Activated T-helper 1 cell treated with anti-CD3 and anti-CD28 coated beads, Interleukin-12 subunit alpha, Interleukin-12 subunit beta, Interleukin-2, Interleukin-4 antibody, amounts not matched to agents 30 ng/mL and 10 ng/mL and 1 ng/mL, durations not matched to agents 14 hours and 24 hours and 36 hours (primary cell): Measurements from ENCODE around the gene STRIP2. TPM values are rescaled to one million over a fixed set of nuclear protein-coding genes. Genes with fewer than 3 reads are reported as not detected.
"Not testable (repeated sequence)": the region's sequence is repeated elsewhere in the genome, so short reads cannot be mapped to it uniquely, and the experiment has no call there.

Experiments used
- DNase-seq: peaks from one replicate; pipeline ENCODE4 v3.0.0; 2021; ENCODE audit warnings: low spot score
- H3K27ac Mint-ChIP-seq: one replicate; pipeline ENCODE4 v1.8.0; 2021; ENCODE audit warnings: mild to moderate bottlenecking, mixed read lengths
- H3K27me3 Mint-ChIP-seq: one replicate; pipeline ENCODE4 v1.8.0; 2022; ENCODE audit warnings: mild to moderate bottlenecking, moderate library complexity, mixed read lengths; ENCODE audit not compliant: insufficient read depth
- H3K36me3 Mint-ChIP-seq: one replicate; pipeline ENCODE4 v1.8.0; 2021; ENCODE audit warnings: low read depth, mixed read lengths
- H3K4me1 Mint-ChIP-seq: one replicate; pipeline ENCODE4 v1.8.0; 2021; ENCODE audit warnings: low read depth, mixed read lengths
- H3K4me3 Mint-ChIP-seq: one replicate; pipeline ENCODE4 v1.8.0; 2021; ENCODE audit warnings: mild to moderate bottlenecking, moderate library complexity, mixed read lengths
- H3K9me3 Mint-ChIP-seq: one replicate; pipeline ENCODE4 v1.8.0; 2021; ENCODE audit warnings: mixed read lengths
- intact Hi-C: fragments of 100-400 bp; cut with micrococcal nuclease; formaldehyde crosslinking; loops from one replicate; pipeline ENCODE4 v1.15.1; 2024
- total RNA-seq: library from RNA; stranded (reverse); gene quantifications from 2 replicates; pipeline ENCODE4 v1.2.3, GENCODE V29; 2022

The STRIP2 gene
- total RNA-seq, 1 donor from 2014 or later = 74.0 TPM

DNA sequence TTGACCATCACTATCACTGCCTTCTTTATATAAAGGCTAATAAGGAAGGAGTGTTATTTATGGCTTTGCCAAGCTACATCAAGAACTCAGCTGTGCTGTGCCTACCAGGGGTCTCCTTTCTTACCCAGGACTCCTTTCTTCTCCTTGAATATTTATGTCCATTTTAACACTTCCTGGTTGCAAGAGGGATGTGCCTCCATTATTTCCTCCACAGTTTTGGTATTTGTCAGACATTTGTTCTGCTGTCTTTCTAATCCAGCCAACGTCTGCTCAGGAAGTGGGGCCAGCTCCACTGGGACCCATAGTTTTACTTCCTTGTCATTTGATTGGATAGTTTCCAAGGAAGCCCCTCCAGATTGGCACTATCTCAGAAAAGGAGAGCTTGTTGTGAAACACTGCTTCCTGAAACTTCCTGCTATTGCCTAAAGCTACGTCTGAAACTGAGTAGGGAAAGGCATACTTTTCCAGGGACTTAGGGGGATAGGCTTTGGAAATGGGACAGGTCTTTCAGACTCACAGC, 6.6 kb upstream of the STRIP2 start:
- Mint-ChIP-seq H3K36me3 (peaks cover 22% of the 10 kb centered on the region), H3K9me3 (no peaks in the 10 kb centered on the region), H3K27ac (no peak overlapping the region), H3K27me3 (no peaks in the 10 kb centered on the region), H3K4me1 (peaks cover 14% of the 10 kb centered on the region), H3K4me3 (no peak overlapping the region)
- intact Hi-C loops = no loop called here
- no peak for DNase-seq

DNA sequence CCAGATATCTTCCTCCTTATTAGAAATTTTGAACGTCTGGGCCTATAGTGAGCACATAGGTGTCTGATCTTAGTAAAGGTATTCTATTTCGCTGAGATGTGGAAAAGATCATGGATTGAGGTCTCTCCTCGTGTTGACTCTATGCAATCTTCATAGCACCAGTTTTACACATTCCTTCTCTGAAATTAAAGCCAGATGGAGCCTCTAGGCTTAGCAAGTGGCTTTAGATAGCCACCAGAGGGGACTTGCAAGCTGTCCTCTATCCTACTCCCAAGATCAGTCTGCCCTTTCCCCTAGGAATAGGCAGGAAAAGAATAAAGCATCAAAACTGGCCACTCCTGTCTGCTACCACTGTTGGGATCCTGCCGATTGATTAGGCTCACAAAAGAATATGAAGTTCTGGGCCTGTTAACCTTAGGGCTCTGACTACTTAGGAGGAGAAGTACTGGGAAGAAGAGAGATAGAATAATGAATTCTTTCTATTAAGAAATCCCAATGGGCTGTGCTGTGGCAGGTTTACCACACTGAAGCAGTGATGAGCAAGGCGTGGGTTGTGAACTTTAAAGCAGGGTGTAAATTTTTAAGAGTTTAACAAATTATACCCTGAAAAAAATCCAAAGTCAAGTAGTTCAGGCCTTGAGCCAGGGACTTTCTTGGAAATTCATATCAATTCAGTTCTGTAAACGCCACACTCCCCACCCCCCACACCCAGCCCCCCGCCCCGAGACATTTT, 2.2 kb upstream of the STRIP2 start:
- DNase-seq = no peak
- Mint-ChIP-seq H3K4me3 (peak overlapping the region; percentile 95), H3K27me3 (no peaks in the 10 kb centered on the region), H3K27ac (no peak overlapping the region), H3K4me1 (peaks cover 34% of the 10 kb centered on the region), H3K9me3 (no peaks in the 10 kb centered on the region), H3K36me3 (peaks cover 25% of the 10 kb centered on the region)
- intact Hi-C loops = loop anchor here (10.0 kb wide), 2 partner anchors 377 to 977 kb away; partner anchors contain the start of genes HILPDA and TNPO3

DNA sequence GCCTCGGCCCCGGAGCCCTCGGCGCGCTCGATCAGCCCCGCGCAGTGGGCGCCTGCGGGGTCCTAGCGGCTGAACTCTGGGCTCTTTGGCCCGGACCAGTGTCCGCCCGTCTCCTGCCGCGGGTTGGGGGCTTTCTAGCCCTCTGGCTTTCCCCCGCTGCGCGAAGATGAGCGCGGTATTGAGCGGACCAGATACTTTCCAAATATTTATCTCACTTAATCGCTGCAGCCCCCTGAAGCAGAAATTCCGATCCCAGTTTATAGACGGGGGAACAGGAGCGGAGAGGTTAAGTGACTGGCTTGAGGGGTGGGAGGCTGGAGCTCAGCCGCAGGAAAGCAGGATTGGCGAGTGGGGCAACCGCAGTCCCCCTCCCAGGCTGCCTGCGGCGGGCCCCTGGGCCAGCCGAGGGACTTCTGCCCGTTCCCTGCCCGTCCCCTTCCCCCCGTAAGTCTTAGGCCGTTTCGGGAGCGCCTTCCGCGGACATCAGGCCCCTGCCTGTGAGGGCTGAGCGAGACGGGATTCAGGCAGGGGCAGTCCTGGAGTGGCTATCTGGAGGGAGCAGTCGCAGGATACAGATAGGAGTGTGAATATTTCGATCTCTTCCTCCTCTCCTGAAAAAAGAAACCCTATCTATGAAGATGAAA, 565 bp downstream of the STRIP2 start:
- DNase-seq = no peak
- Mint-ChIP-seq H3K27ac (peak overlapping the region; percentile 92), H3K36me3 (peaks cover 28% of the 10 kb centered on the region), H3K9me3 (no peaks in the 10 kb centered on the region), H3K4me1 (peaks cover 42% of the 10 kb centered on the region), H3K4me3 (peak overlapping the region; percentile 95), H3K27me3 (no peaks in the 10 kb centered on the region)
- intact Hi-C loops = loop anchor here (1.0 to 10.0 kb wide), 12 partner anchors 32 to 980 kb away; partner anchors contain the start of genes HILPDA, SMKR1 and TNPO3

DNA sequence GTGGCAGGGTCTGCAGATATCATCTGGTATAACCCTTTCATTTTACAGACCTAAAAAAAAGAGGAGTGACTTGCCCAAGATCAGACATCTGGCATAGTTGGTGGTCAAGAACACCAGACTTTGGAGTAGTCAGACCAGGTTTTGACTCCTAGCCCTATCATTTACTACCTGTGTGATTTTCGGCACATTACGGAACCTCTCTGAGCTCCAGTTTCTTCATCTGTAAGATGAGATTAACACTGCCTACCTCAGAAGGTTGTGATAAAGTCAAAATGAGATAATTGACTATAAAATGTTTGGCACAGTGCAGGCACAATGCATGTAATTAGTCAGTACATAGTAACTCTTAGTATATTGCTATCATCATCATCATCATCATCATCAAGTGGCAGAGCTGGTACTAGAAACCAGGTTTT, 1.2 kb downstream of the STRIP2 start:
- DNase-seq = no peak
- H3K27ac Mint-ChIP-seq = peak overlapping the region; percentile 92
- peak overlapping the region; percentile 95 for H3K4me3 Mint-ChIP-seq
- peaks cover 49% of the 10 kb centered on the region for H3K4me1 Mint-ChIP-seq
- no peaks in the 10 kb centered on the region for H3K9me3 Mint-ChIP-seq
- H3K36me3 Mint-ChIP-seq = peaks cover 34% of the 10 kb centered on the region
- intact Hi-C loops = loop anchor here (1.0 to 10.0 kb wide), 5 partner anchors 59 to 981 kb away; partner anchors contain the start of genes HILPDA, SMKR1 and TNPO3
- no peaks in the 10 kb centered on the region for H3K27me3 Mint-ChIP-seq

DNA sequence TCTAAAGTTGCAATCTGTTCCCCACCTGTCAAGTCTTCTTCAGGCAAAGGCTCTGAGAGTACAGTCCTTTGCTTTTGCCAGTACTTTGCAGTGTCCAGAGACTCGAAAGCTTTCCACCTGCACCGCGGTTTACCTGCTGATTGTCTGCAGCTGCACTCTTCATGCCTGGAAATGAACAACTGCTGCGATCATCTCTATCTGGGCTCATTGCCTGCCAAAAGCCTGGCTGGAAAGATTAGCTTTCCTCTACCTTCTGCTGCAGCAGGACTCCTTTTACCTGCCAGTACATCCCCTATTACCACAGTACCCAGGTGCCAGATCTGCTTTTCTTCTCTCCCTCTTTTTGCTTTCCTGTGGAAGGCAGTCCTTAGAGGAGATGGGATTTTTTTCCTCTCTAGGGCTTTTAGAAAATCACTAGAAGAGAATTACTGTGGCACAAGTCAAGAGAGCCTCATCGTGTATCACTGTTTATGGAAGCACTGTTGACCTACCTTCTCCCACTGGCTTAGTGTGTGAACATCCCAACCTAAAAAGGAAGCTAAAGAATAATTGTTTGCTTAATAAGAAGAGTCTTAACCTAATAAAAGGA, 2.2 kb downstream of the STRIP2 start:
- H3K27me3 Mint-ChIP-seq = no peaks in the 10 kb centered on the region
- intact Hi-C loops = loop anchor here (10.0 kb wide), 2 partner anchors 382 to 982 kb away; partner anchors contain the start of genes HILPDA and TNPO3
- no peak for DNase-seq
- H3K36me3 Mint-ChIP-seq = peaks cover 41% of the 10 kb centered on the region
- peak overlapping the region; percentile 95 for H3K4me3 Mint-ChIP-seq
- H3K27ac Mint-ChIP-seq = peak overlapping the region; percentile 75
- no peaks in the 10 kb centered on the region for H3K9me3 Mint-ChIP-seq
- peaks cover 57% of the 10 kb centered on the region for H3K4me1 Mint-ChIP-seq

DNA sequence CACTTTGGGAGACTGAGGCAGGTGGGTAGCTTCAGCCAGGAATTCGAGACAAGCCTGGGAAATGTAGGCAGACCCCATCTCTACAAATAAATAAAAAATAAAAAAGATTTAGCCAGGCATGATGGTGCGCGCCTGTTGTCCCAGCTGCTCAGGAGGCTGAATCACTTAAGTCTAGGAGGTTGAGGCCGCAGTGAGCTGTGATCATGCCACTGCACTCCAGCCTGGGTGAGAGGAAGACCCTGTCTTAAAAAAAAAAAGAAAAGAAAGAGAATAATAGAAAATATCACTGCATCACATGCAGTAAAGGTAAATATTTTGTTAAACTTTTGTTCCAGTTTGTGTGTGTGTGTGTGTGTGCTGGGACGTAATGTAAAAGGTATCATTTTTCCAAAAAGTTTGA, 3.0 kb downstream of the STRIP2 start:
- H3K27me3 Mint-ChIP-seq = no peaks in the 10 kb centered on the region
- no peak for DNase-seq
- peak overlapping the region; percentile 53 for H3K4me3 Mint-ChIP-seq
- H3K36me3 Mint-ChIP-seq = peaks cover 41% of the 10 kb centered on the region
- H3K27ac Mint-ChIP-seq = no peak overlapping the region
- peaks cover 57% of the 10 kb centered on the region for H3K4me1 Mint-ChIP-seq
- H3K9me3 Mint-ChIP-seq = no peaks in the 10 kb centered on the region
- intact Hi-C loops = loop anchor here (10.0 kb wide), 2 partner anchors 382 to 982 kb away; partner anchors contain the start of genes HILPDA and TNPO3

DNA sequence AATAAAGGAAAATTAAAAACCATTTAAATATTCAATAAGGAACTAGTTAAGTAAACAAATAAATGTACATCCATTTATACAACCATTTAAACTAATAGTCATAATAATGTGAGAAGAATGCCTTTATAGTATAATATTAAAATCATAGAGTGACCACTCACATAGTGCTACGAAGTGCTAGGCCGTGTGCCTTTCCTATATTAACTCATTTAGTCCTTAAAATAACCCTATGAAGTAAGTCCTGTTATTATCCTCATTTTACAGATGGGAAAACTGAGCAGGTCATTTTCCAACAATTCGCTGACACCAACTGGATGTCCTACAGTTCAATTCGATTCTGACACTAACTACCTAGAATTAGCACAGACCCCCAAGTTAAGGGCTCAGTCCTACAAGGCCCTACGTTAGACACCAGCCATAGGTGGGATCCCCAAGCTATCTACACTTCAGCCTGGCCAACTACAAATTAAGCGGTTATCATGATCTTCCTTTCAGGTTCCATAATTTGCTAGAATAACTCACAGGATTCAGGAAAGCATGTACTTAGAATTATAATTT, 4.1 kb downstream of the STRIP2 start:
- H3K9me3 Mint-ChIP-seq = no peaks in the 10 kb centered on the region
- H3K27me3 Mint-ChIP-seq = no peaks in the 10 kb centered on the region
- intact Hi-C loops = loop anchor here (2.0 to 10.0 kb wide), 5 partner anchors 172 to 984 kb away; partner anchors contain the start of genes HILPDA, NRF1 and TNPO3
- no peak for DNase-seq
- H3K4me3 Mint-ChIP-seq = peak overlapping the region; percentile 76
- H3K36me3 Mint-ChIP-seq = peaks cover 47% of the 10 kb centered on the region
- H3K27ac Mint-ChIP-seq = peak overlapping the region; percentile 89
- H3K4me1 Mint-ChIP-seq = peaks cover 50% of the 10 kb centered on the region

DNA sequence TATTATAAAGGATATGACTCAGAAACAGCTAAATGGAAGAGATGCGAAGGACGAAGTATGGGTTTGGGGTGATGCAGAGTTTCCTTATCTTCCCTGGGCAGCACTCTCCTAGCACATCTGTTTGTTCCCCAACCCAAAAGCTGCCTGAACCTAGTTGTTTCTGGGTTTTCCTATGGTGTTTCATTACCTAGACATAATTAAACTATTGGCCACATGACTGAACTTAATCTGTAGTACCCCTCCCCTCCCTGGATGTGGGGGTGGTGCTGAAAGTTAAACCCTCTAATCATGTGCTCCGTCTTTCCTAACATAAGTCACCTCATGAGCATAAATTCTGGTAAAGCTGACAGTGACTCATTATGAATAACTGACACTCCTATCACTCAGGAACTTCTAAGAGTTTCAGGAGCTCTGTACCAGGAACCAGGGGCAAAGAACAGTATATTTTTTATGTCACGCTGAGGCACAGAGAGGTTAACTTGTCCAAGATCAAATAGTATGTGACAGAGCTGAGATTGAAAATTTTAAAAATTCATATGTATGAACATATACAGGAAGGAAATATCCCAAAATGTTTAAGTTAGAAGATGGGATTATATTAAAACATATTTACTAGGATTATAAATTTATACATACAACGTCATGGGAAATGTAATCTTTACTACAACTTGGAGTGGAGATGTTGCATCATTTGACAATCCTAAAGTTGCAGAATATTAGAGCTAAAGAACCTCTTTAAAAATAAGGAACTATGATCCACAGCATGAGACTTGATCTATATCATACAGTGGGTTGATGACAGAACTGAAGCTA, 4.8 kb downstream of the STRIP2 start:
- H3K27ac Mint-ChIP-seq = peak overlapping the region; percentile 89
- peaks cover 53% of the 10 kb centered on the region for H3K36me3 Mint-ChIP-seq
- intact Hi-C loops = loop anchor here (1.0 to 10.0 kb wide), 10 partner anchors 33 to 984 kb away; partner anchors contain the start of genes HILPDA, NRF1 and TNPO3
- H3K27me3 Mint-ChIP-seq = no peaks in the 10 kb centered on the region
- no peaks in the 10 kb centered on the region for H3K9me3 Mint-ChIP-seq
- peak; percentile 18 for DNase-seq
- H3K4me3 Mint-ChIP-seq = peak overlapping the region; percentile 76
- peaks cover 55% of the 10 kb centered on the region for H3K4me1 Mint-ChIP-seq

DNA sequence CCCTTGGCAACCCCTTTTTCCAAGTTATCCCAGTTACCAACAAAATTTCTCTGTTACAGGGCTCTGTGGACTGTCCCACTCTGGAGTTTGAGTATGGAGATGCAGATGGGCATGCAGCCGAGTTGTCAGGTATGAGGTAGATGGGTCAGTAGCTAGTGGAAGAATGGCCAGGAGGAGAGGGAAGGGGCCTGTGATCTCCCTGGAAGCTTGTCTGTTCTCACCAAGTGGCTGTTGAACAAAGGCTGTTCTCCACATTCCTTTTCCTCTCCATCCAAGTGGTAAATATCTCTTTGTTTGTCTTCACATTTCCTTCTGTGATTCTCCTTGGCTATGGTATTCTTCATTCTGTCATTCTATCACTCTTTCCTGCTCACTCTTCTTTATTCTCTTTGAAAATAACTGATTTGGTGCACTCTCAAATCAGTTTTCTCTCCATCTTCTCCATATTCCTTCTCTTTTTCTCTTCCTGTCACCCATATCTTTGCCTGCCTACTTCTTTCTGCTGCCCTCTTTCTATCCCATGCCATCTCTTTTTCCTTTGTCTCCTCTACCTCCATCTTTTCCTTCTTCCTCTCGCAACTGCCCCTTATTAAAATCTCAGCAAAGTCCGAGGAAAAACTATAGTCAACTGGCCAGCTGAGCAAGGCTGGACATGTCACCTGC, 5.9 kb downstream of the STRIP2 start:
- H3K36me3 Mint-ChIP-seq = peaks cover 61% of the 10 kb centered on the region
- peaks cover 55% of the 10 kb centered on the region for H3K4me1 Mint-ChIP-seq
- intact Hi-C loops = loop anchor here (1.0 to 10.0 kb wide), 10 partner anchors 32 to 985 kb away; partner anchors contain the start of genes HILPDA, NRF1 and TNPO3
- no peak for DNase-seq
- H3K9me3 Mint-ChIP-seq = no peaks in the 10 kb centered on the region
- H3K27ac Mint-ChIP-seq = peak overlapping the region; percentile 79
- H3K4me3 Mint-ChIP-seq = peak overlapping the region; percentile 64
- H3K27me3 Mint-ChIP-seq = no peaks in the 10 kb centered on the region

DNA sequence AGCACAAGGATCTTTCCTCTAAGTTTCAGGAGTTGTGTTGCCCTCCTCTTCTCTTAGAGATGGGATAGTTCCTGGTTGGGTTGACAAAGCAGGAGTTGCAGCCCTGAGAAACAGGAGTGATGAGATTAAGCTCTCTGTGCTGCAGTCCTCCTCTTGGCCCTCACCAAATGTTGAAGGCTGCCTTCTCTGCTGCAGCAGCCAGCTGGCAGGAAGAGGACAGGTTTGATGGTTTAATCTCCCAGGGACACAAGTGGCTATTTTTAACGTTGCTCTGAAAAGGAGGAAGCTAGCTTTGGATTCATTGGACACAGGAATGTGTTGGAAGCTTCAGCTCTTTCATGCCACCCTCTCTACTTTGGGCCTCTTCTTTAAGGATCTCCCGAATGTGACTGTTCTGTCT, 9.4 kb downstream of the STRIP2 start:
- intact Hi-C loops = no loop called here
- Mint-ChIP-seq H3K27me3 (no peaks in the 10 kb centered on the region), H3K4me1 (peaks cover 35% of the 10 kb centered on the region), H3K27ac (peak overlapping the region; percentile 44), H3K9me3 (no peaks in the 10 kb centered on the region), H3K36me3 (peaks cover 77% of the 10 kb centered on the region), H3K4me3 (no peak overlapping the region)
- DNase-seq = no peak

DNA sequence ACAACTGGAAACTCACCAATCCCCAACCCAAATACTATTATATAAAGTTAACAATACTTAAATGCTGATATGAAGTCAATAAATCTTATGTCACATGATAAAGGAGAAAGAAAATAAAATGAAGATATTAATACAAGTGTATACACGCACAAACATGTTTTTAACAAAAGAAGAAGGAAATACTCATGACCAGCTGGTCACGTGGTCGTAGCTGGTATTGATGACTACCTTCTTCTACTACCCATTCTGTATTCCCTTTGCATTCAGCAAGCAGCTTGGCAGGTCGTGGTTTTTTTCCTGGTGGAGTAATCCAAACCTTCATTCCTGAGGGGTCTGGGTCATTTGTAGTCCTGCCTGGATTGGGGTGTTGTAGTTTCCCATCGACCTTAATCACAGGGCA, 10.5 kb downstream of the STRIP2 start:
- DNase-seq, H3K27ac Mint-ChIP-seq, intact Hi-C loops, H3K4me3 Mint-ChIP-seq, H3K9me3 Mint-ChIP-seq, H3K27me3 Mint-ChIP-seq: not testable (repeated sequence)
- Mint-ChIP-seq H3K4me1 (peaks cover 26% of the 10 kb centered on the region), H3K36me3 (peaks cover 80% of the 10 kb centered on the region)
